SK-N-SH (cell line): Measurements from ENCODE around the gene HS6ST3.

Source experiments
- EP300 ChIP-seq, 2 experiments: IDR thresholded peaks; 2 replicates each; pipeline versions ENCODE4 v1.4.0 to v1.6.1; 2012; ENCODE audit warnings: borderline replicate concordance in 1 of 2, low read depth in 1 of 2, low read length in 1 of 2
- EZH2phosphoT487 ChIP-seq: fragments of 200-600 bp; sonication (generic); IDR thresholded peaks from 2 replicates; pipeline ENCODE4 v1.6.1; 2017; ENCODE audit warnings: low read depth, mixed run types, mild to moderate bottlenecking, antibody characterized with exemption, moderate library complexity, borderline replicate concordance
- FOXM1 ChIP-seq: IDR thresholded peaks from 2 replicates; pipeline ENCODE4 v1.4.0; 2012; ENCODE audit warnings: low read depth, mild to moderate bottlenecking
- POLR2AphosphoS5 ChIP-seq: IDR thresholded peaks from 2 replicates; pipeline ENCODE4 v1.6.1; 2012; ENCODE audit warnings: low read depth, low read length
- RCOR1 ChIP-seq: fragments of 150-350 bp; IDR thresholded peaks from 2 replicates; pipeline ENCODE4 v1.6.1; 2017; ENCODE audit warnings: antibody characterized with exemption, low read length
- TF ChIP-seq, protein P1 (sequence below): fragments of 200-600 bp; sonication (generic); IDR thresholded peaks from 2 replicates; pipeline ENCODE4 v1.6.1; 2017; ENCODE audit warnings: antibody characterized with exemption, mild to moderate bottlenecking, moderate library complexity
- TF ChIP-seq, protein P2 (sequence below): fragments of 150-350 bp; IDR thresholded peaks from 2 replicates; pipeline ENCODE4 v1.6.1; 2017; ENCODE audit warnings: antibody characterized with exemption, low read length, low read depth, borderline replicate concordance

DNA sequence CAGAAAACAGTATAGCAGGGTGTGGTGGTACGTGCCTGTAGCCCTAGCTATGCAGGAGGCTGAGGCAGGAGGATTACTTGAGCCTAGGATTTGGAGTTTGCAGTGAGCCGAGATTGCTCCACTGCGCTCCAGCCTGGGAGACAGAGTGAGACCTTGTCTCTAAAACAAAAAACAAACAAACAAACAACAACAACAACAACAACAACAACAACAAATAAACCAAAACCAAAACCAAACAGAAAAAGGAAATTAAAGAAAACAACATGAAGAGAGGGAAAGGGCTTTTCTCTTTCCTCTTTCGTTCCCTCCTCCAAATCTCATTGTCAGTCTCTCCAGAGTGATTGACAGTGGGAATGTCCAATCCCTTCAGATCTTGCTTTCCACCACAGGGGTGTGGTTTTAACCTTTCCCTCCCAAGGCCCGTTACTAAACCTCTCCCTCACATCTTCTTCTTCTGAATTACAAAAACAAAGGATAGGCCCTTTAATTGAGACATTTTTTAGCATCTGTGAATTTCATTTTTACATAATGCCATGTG, 341.2 kb downstream of the HS6ST3 start:
- TF ChIP-seq, protein P1, sequence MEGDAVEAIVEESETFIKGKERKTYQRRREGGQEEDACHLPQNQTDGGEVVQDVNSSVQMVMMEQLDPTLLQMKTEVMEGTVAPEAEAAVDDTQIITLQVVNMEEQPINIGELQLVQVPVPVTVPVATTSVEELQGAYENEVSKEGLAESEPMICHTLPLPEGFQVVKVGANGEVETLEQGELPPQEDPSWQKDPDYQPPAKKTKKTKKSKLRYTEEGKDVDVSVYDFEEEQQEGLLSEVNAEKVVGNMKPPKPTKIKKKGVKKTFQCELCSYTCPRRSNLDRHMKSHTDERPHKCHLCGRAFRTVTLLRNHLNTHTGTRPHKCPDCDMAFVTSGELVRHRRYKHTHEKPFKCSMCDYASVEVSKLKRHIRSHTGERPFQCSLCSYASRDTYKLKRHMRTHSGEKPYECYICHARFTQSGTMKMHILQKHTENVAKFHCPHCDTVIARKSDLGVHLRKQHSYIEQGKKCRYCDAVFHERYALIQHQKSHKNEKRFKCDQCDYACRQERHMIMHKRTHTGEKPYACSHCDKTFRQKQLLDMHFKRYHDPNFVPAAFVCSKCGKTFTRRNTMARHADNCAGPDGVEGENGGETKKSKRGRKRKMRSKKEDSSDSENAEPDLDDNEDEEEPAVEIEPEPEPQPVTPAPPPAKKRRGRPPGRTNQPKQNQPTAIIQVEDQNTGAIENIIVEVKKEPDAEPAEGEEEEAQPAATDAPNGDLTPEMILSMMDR: no peak
- TF ChIP-seq FOXM1 (no peak), POLR2AphosphoS5 (no peak), RCOR1 (no peak), EZH2phosphoT487 (no peak), EP300 (IDR thresholded peaks at IDR 0.05; ENCODE audit: borderline replicate concordance in 1 of 2, low read depth in 1 of 2, low read length in 1 of 2) (no peak)
- TF ChIP-seq, protein P2, sequence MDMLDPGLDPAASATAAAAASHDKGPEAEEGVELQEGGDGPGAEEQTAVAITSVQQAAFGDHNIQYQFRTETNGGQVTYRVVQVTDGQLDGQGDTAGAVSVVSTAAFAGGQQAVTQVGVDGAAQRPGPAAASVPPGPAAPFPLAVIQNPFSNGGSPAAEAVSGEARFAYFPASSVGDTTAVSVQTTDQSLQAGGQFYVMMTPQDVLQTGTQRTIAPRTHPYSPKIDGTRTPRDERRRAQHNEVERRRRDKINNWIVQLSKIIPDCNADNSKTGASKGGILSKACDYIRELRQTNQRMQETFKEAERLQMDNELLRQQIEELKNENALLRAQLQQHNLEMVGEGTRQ: no peak
